ENCODE data around the gene HAT1.

DNA sequence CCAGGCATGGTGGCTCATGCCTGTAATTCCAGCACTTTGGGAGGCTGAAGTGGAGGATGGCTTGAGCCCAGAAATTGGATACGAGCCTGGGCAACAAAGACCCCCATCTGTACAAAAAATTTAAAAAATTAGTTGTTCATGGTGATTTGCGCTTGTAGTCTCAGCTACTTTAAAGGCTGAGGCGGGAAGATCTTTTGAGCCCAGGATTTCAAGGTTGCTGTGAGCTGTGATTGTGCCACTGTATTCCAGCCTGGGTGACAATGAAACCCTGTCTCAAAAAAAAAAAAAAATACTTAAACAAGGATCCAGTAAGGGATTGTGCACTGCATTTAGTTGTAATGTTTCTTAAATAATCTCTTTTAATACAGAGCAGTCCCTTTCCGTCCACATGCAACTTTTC lies 21.6 kb downstream of the HAT1 start:
- TF ChIP-seq, protein P1, sequence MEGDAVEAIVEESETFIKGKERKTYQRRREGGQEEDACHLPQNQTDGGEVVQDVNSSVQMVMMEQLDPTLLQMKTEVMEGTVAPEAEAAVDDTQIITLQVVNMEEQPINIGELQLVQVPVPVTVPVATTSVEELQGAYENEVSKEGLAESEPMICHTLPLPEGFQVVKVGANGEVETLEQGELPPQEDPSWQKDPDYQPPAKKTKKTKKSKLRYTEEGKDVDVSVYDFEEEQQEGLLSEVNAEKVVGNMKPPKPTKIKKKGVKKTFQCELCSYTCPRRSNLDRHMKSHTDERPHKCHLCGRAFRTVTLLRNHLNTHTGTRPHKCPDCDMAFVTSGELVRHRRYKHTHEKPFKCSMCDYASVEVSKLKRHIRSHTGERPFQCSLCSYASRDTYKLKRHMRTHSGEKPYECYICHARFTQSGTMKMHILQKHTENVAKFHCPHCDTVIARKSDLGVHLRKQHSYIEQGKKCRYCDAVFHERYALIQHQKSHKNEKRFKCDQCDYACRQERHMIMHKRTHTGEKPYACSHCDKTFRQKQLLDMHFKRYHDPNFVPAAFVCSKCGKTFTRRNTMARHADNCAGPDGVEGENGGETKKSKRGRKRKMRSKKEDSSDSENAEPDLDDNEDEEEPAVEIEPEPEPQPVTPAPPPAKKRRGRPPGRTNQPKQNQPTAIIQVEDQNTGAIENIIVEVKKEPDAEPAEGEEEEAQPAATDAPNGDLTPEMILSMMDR (IDR thresholded peaks at IDR 0.05), result no peak
- TF ChIP-seq RFX5 (IDR thresholded peaks at IDR 0.05) (no peak), POLR2A (IDR thresholded peaks at IDR 0.05; ENCODE audit: low read length) (no peak), RCOR1 (IDR thresholded peaks at IDR 0.05; ENCODE audit: low read depth, low read length) (no peak), PHF8 (IDR thresholded peaks at IDR 0.05; ENCODE audit: borderline replicate concordance, low read depth) (no peak), KDM1A (IDR thresholded peaks at IDR 0.05; ENCODE audit: low read depth) (no peak), MAZ (IDR thresholded peaks at IDR 0.05; ENCODE audit: borderline replicate concordance, low read depth, low read length) (no peak), SREBF2 (IDR thresholded peaks at IDR 0.05) (no peak), EHMT2 (IDR thresholded peaks at IDR 0.05; ENCODE audit: low read depth) (no peak), JUN (IDR thresholded peaks at IDR 0.05) (no peak), RARB (CRISPR knock-in tag; IDR thresholded peaks at IDR 0.05) (no peak), RAD21 (conservative IDR thresholded peaks at IDR 0.05 in 1 of 2, IDR thresholded peaks at IDR 0.05 in 1 of 2) (no peak)
- TF ChIP-seq, protein P2, sequence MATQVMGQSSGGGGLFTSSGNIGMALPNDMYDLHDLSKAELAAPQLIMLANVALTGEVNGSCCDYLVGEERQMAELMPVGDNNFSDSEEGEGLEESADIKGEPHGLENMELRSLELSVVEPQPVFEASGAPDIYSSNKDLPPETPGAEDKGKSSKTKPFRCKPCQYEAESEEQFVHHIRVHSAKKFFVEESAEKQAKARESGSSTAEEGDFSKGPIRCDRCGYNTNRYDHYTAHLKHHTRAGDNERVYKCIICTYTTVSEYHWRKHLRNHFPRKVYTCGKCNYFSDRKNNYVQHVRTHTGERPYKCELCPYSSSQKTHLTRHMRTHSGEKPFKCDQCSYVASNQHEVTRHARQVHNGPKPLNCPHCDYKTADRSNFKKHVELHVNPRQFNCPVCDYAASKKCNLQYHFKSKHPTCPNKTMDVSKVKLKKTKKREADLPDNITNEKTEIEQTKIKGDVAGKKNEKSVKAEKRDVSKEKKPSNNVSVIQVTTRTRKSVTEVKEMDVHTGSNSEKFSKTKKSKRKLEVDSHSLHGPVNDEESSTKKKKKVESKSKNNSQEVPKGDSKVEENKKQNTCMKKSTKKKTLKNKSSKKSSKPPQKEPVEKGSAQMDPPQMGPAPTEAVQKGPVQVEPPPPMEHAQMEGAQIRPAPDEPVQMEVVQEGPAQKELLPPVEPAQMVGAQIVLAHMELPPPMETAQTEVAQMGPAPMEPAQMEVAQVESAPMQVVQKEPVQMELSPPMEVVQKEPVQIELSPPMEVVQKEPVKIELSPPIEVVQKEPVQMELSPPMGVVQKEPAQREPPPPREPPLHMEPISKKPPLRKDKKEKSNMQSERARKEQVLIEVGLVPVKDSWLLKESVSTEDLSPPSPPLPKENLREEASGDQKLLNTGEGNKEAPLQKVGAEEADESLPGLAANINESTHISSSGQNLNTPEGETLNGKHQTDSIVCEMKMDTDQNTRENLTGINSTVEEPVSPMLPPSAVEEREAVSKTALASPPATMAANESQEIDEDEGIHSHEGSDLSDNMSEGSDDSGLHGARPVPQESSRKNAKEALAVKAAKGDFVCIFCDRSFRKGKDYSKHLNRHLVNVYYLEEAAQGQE (IDR thresholded peaks at IDR 0.05), result no peak

Measured in A549 (cell line).